ENCODE data around the gene TBC1D20. TPM values are rescaled to one million over a fixed set of nuclear protein-coding genes. Genes with fewer than 3 reads are reported as not detected.

The TBC1D20 gene
- total RNA-seq, 1 experiment from 2014 or later: 32.8 TPM

DNA sequence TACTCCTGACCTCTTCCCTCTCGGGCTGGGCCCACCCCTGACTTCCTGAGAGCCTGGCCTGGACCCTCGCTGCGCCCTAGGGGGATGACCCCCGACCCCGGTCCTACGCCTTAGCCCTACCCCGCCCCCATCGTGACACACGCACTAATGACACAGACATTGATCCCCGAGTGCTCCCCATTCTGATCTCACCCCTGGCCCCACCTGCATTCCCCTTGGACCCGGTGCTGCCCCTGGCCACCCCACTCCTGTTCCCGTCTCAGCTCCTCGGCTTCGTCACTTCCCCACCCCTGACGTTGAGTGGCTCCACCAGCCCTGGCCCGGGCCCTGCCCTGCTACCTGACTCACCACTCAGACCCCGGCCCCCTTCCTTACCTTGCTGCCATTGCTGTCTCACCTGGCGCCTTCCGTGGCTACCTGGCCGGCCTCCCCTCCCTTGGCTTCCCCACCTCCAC lies 42.1 kb downstream of the TBC1D20 start:
- intact Hi-C loops (cut with micrococcal nuclease; ENCODE audit: unreplicated experiment): no loop called here
- Histone ChIP-seq H3K27ac (no peak overlapping the region), H3K4me1 (replicated peaks; ENCODE audit: insufficient read depth) (no peaks in the 10 kb centered on the region), H3K9me3 (ENCODE audit: insufficient read depth, low read depth) (no peaks in the 10 kb centered on the region), H3K4me3 (no peak overlapping the region), H3K36me3 (ENCODE audit: low read depth) (peaks cover 16% of the 10 kb centered on the region), H3K4me2 (no peak overlapping the region), H2AFZ (no peak overlapping the region), H3K9me2 (ENCODE audit: insufficient read depth) (no peaks in the 10 kb centered on the region), H4K20me1 (ENCODE audit: insufficient read depth) (peaks cover 4% of the 10 kb centered on the region; the same call in 1 of the 2 replicates), H3F3A (ENCODE audit: insufficient read depth, low read depth) (peaks cover 35% of the 10 kb centered on the region), H3K79me2 (ENCODE audit: low read depth) (peaks cover 3% of the 10 kb centered on the region; the same call in 1 of the 2 replicates), H3K27me3 (ENCODE audit: insufficient read depth, low read depth) (no peaks in the 10 kb centered on the region)
- BruUV-seq (replicated peaks): no TSS peak
- ChIA-PET POLR2A (ENCODE audit: unreplicated experiment) (no interaction called here), CTCF (interaction anchor here (0.5 kb wide), 1 partner anchor 58 kb away, joined by 6 read pairs; no protein-coding TSS in a partner anchor)
- DNase-seq: no peak
- TF ChIP-seq CTCF (conservative IDR thresholded peaks at IDR 0.05) (no peak), EZH2 (IDR thresholded peaks at IDR 0.05; ENCODE audit: low read depth) (no peak)

GRCh38 chr20:419556-420165 lies 42.7 kb downstream of the TBC1D20 start:
- Histone ChIP-seq H4K20me1 (ENCODE audit: insufficient read depth) (peaks cover 6% of the 10 kb centered on the region; the same call in 1 of the 2 replicates), H3K4me2 (no peak overlapping the region), H3K9me3 (ENCODE audit: insufficient read depth, low read depth) (no peaks in the 10 kb centered on the region), H3F3A (ENCODE audit: insufficient read depth, low read depth) (peaks cover 38% of the 10 kb centered on the region), H3K4me1 (replicated peaks; ENCODE audit: insufficient read depth) (no peaks in the 10 kb centered on the region), H3K4me3 (no peak overlapping the region), H3K27ac (no peak overlapping the region), H3K79me2 (ENCODE audit: low read depth) (peaks cover 8% of the 10 kb centered on the region), H3K9me2 (ENCODE audit: insufficient read depth) (no peaks in the 10 kb centered on the region), H3K27me3 (ENCODE audit: insufficient read depth, low read depth) (no peaks in the 10 kb centered on the region), H3K36me3 (ENCODE audit: low read depth) (peaks cover 21% of the 10 kb centered on the region), H2AFZ (no peak overlapping the region)
- POLR2A ChIA-PET (ENCODE audit: unreplicated experiment): no interaction called here
- BruUV-seq (replicated peaks): no TSS peak
- CTCF ChIA-PET: no interaction called here
- DNase-seq: no peak
- intact Hi-C loops (cut with micrococcal nuclease; ENCODE audit: unreplicated experiment): no loop called here
- TF ChIP-seq EZH2 (IDR thresholded peaks at IDR 0.05; ENCODE audit: low read depth): no peak
- no peak for TF ChIP-seq CTCF (conservative IDR thresholded peaks at IDR 0.05)

DNA sequence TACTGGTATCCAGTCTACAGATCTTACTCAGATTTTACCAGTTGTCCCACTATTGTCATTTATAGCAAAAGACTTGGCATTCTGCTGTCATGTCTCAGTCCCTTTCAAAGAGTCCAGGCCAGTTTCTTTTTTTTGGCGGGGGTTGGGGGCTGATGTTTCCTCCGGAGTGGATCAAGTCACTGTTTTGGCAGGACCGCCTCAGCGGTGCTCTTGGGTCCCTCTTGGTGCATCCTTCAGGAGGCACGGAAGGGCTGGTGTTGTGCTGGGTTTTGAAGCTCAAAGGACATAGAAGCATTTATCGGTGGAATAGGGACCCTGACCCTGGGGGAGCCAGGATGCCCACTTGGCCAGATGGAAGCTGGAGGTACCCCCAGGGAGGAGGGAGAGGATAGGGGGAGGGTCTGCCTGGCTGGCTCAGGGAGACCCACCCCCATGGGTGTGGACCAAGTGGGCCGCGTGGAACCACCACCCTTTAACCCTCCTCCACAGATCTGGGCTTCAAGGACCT lies 43.4 kb downstream of the TBC1D20 start:
- TF ChIP-seq CTCF (conservative IDR thresholded peaks at IDR 0.05): no peak
- TF ChIP-seq EZH2 (IDR thresholded peaks at IDR 0.05; ENCODE audit: low read depth): no peak
- no peak overlapping the region for H2AFZ ChIP-seq
- H3K4me3 ChIP-seq: no peak overlapping the region
- no peaks in the 10 kb centered on the region for H3K27me3 ChIP-seq (ENCODE audit: insufficient read depth, low read depth)
- H4K20me1 ChIP-seq (ENCODE audit: insufficient read depth): peaks cover 7% of the 10 kb centered on the region; the same call in 1 of the 2 replicates
- H3K9me2 ChIP-seq (ENCODE audit: insufficient read depth): no peaks in the 10 kb centered on the region
- BruUV-seq (replicated peaks): no TSS peak
- H3K4me2 ChIP-seq: no peak overlapping the region
- peaks cover 14% of the 10 kb centered on the region for H3K79me2 ChIP-seq (ENCODE audit: low read depth)
- H3K36me3 ChIP-seq (ENCODE audit: low read depth): peaks cover 24% of the 10 kb centered on the region
- CTCF ChIA-PET: no interaction called here
- H3K9me3 ChIP-seq (ENCODE audit: insufficient read depth, low read depth): no peaks in the 10 kb centered on the region
- no peaks in the 10 kb centered on the region for H3K4me1 ChIP-seq (replicated peaks; ENCODE audit: insufficient read depth)
- intact Hi-C loops (cut with micrococcal nuclease; ENCODE audit: unreplicated experiment): no loop called here
- peaks cover 41% of the 10 kb centered on the region for H3F3A ChIP-seq (ENCODE audit: insufficient read depth, low read depth)
- POLR2A ChIA-PET (ENCODE audit: unreplicated experiment): no interaction called here
- no peak for DNase-seq
- no peak overlapping the region for H3K27ac ChIP-seq
